AG08395 (cell line): ENCODE data around the gene ZDHHC22.

Experiments used
- DNase-seq: peaks from one replicate; pipeline ENCODE4 v3.0.0; 2012; ENCODE audit warnings: mixed read lengths, low spot score

The ZDHHC22 gene

GRCh38 chr14:77103951-77104350 lies 37.6 kb downstream of the ZDHHC22 start:
- DNase-seq: no peak

- no peak for DNase-seq
These were observed 38.1 kb downstream of the ZDHHC22 start for GRCh38 chr14:77103475-77103874.

- no peak for DNase-seq
These were observed 39.4 kb downstream of the ZDHHC22 start for GRCh38 chr14:77102154-77102553.

GRCh38 chr14:77100961-77101360 lies 40.6 kb downstream of the ZDHHC22 start:
- DNase-seq: no peak

- peak; percentile 46 for DNase-seq
These were observed 42.0 kb downstream of the ZDHHC22 start for GRCh38 chr14:77099425-77100167.

GRCh38 chr14:77098529-77099353 lies 42.9 kb downstream of the ZDHHC22 start:
- peak; percentile 13 for DNase-seq

GRCh38 chr14:77097700-77098528 lies 43.7 kb downstream of the ZDHHC22 start, which contains the start of gene CIPC:
CIPC (plus strand) TSS chr14:77098258; CDS start chr14:77105709, 7,451 bp downstream.
- peak; percentile 99 for DNase-seq

GRCh38 chr14:77097006-77097699 lies 44.4 kb downstream of the ZDHHC22 start:
- no peak for DNase-seq

- DNase-seq: peak; percentile 65
These were observed 46.8 kb downstream of the ZDHHC22 start for GRCh38 chr14:77094672-77095284.

- no peak for DNase-seq
These were observed 48.9 kb downstream of the ZDHHC22 start for GRCh38 chr14:77092676-77093075.

GRCh38 chr14:77091518-77091917 lies 50.1 kb downstream of the ZDHHC22 start:
- no peak for DNase-seq

- no peak for DNase-seq
These were observed 52.9 kb downstream of the ZDHHC22 start for GRCh38 chr14:77088645-77089044.

- DNase-seq: no peak
These were observed 53.4 kb downstream of the ZDHHC22 start for GRCh38 chr14:77088219-77088618.

- DNase-seq: no peak
These were observed 54.0 kb downstream of the ZDHHC22 start for GRCh38 chr14:77087631-77088030.

GRCh38 chr14:77086951-77087350 lies 54.6 kb downstream of the ZDHHC22 start:
- no peak for DNase-seq

- DNase-seq: peak; percentile 55
These were observed 55.4 kb downstream of the ZDHHC22 start for GRCh38 chr14:77086017-77086727.

- DNase-seq: no peak
These were observed 56.1 kb downstream of the ZDHHC22 start for GRCh38 chr14:77085538-77085937.

GRCh38 chr14:77084985-77085384 lies 56.6 kb downstream of the ZDHHC22 start:
- DNase-seq: no peak

GRCh38 chr14:77083082-77083481 lies 58.5 kb downstream of the ZDHHC22 start:
- no peak for DNase-seq

- DNase-seq: no peak
These were observed 59.2 kb downstream of the ZDHHC22 start for GRCh38 chr14:77082356-77082755.
